ENCODE measurements around the gene CYGB.

- TF ChIP-seq POLR2A (IDR thresholded peaks at IDR 0.05) (no peak), POLR2AphosphoS5 (IDR thresholded peaks at IDR 0.05) (no peak)
Measured at GRCh38 chr17:76570877-76571471, 33.5 kb upstream of the CYGB start.
